KMS-11 (cell line): Measurements from ENCODE around the gene LHFPL6.

Source experiments
- H2AFZ ChIP-seq: fragments of 200-600 bp; sonication (generic); 2 replicates; pipeline ENCODE4 v1.6.1; 2016; ENCODE audit warnings: antibody characterized with exemption, mixed run types, low read depth
- H3K27ac ChIP-seq: fragments of 200-600 bp; sonication (generic); 2 replicates; pipeline ENCODE4 v1.6.1; 2016; ENCODE audit warnings: mild to moderate bottlenecking, mixed run types
- H3K27me3 ChIP-seq: fragments of 200-600 bp; sonication (generic); 2 replicates; pipeline ENCODE4 v1.6.1; 2017; ENCODE audit warnings: mild to moderate bottlenecking, low read depth, mixed run types, moderate library complexity; ENCODE audit not compliant: insufficient read depth
- H3K36me3 ChIP-seq: fragments of 200-600 bp; sonication (generic); 2 replicates; pipeline ENCODE4 v1.6.1; 2017; ENCODE audit warnings: mild to moderate bottlenecking, mixed run types; ENCODE audit not compliant: insufficient read depth
- H3K4me1 ChIP-seq: fragments of 200-600 bp; sonication (generic); 2 replicates; pipeline ENCODE4 v1.6.1; 2016; ENCODE audit warnings: mild to moderate bottlenecking, low read depth, mixed run types; ENCODE audit not compliant: poor library complexity, severe bottlenecking
- H3K4me2 ChIP-seq: fragments of 200-600 bp; sonication (generic); 2 replicates; pipeline ENCODE4 v1.7.0; 2016; ENCODE audit warnings: mild to moderate bottlenecking, mixed run types
- H3K4me3 ChIP-seq: fragments of 200-600 bp; sonication (generic); IDR thresholded peaks from 2 replicates; pipeline ENCODE4 v1.6.1; 2017; ENCODE audit warnings: low read depth, low read length, mixed read lengths; ENCODE audit not compliant: insufficient read depth
- H3K79me2 ChIP-seq: fragments of 200-600 bp; sonication (generic); 2 replicates; pipeline ENCODE4 v1.6.1; 2016; ENCODE audit warnings: low read depth, mixed run types; ENCODE audit not compliant: insufficient read depth
- H3K9ac ChIP-seq: fragments of 200-600 bp; sonication (generic); 2 replicates; pipeline ENCODE4 v1.6.1; 2016; ENCODE audit warnings: mild to moderate bottlenecking, mixed run types
- H4K20me1 ChIP-seq: fragments of 200-600 bp; sonication (generic); 2 replicates; pipeline ENCODE4 v1.6.1; 2016; ENCODE audit warnings: mild to moderate bottlenecking, mixed run types; ENCODE audit not compliant: insufficient read depth
- TF ChIP-seq, protein P1 (sequence below): fragments of 200-600 bp; sonication (generic); conservative IDR thresholded peaks from 2 replicates; pipeline ENCODE4 v1.6.1; 2017; ENCODE audit warnings: low read depth, mild to moderate bottlenecking, antibody characterized with exemption, low read length, moderate library complexity, mixed read lengths

LHFPL6 gene

DNA sequence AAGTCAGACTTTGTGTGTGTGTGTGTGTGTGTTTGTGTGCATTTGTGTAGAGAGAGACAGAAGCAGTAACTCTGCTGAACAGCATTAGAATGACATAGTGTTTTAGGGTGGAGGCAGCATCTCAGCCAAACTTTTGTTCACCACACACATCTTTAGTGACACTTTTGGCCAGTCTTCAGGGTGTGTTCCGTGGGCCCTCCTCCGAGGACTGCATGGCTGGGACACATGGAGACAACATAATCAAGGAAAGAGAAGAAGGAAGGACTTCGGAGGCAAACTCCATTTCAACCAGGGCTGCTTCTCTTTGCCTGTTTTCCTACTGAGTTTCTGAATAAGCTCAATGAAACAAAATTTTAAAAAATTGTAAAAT, 205.1 kb downstream of the LHFPL6 start:
- Histone ChIP-seq H3K79me2 (no peaks in the 10 kb centered on the region), H4K20me1 (no peaks in the 10 kb centered on the region), H3K4me3 (no peak overlapping the region), H3K36me3 (no peaks in the 10 kb centered on the region), H3K9ac (no peak overlapping the region), H3K27ac (no peak overlapping the region), H3K4me1 (no peaks in the 10 kb centered on the region), H3K4me2 (no peak overlapping the region), H3K27me3 (no peaks in the 10 kb centered on the region), H2AFZ (no peak overlapping the region)
- TF ChIP-seq, protein P1, sequence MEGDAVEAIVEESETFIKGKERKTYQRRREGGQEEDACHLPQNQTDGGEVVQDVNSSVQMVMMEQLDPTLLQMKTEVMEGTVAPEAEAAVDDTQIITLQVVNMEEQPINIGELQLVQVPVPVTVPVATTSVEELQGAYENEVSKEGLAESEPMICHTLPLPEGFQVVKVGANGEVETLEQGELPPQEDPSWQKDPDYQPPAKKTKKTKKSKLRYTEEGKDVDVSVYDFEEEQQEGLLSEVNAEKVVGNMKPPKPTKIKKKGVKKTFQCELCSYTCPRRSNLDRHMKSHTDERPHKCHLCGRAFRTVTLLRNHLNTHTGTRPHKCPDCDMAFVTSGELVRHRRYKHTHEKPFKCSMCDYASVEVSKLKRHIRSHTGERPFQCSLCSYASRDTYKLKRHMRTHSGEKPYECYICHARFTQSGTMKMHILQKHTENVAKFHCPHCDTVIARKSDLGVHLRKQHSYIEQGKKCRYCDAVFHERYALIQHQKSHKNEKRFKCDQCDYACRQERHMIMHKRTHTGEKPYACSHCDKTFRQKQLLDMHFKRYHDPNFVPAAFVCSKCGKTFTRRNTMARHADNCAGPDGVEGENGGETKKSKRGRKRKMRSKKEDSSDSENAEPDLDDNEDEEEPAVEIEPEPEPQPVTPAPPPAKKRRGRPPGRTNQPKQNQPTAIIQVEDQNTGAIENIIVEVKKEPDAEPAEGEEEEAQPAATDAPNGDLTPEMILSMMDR: no peak

DNA sequence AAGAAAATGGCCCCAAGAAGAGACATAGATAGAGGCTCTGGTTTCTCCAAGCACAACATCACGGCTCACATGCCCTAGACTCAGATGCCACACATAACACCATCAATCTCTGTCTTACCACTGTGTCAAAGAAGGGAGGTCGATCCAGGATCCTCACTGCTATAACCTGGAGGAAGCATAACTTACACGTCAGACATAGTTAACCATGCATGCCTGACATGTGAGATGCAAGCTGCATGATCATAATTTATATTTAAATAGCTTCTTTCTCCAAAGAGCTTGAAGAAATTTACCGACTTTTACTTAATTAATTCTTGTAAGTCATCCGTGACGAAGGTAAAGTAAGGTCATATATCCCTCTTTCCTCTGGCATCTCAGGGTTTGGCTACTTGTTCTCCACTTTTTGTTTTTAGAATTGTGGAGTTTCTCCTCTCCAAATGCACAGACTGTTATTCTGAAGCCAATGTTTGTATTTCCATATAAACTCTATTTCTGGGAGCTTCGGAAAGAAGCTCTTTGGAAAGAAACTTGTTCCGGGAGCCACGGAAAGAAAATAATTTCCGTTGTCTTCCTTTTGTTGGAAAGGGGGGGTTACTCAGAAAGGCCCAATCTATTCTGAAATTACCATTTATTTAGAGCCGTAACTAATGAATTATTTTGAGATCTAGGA, 205.6 kb downstream of the LHFPL6 start:
- Histone ChIP-seq H3K27me3 (no peaks in the 10 kb centered on the region), H3K9ac (no peak overlapping the region), H3K79me2 (no peaks in the 10 kb centered on the region), H3K4me1 (no peaks in the 10 kb centered on the region), H3K4me2 (no peak overlapping the region), H3K36me3 (no peaks in the 10 kb centered on the region), H3K4me3 (no peak overlapping the region), H3K27ac (no peak overlapping the region), H4K20me1 (no peaks in the 10 kb centered on the region), H2AFZ (no peak overlapping the region)
- TF ChIP-seq, protein P1: no peak

DNA sequence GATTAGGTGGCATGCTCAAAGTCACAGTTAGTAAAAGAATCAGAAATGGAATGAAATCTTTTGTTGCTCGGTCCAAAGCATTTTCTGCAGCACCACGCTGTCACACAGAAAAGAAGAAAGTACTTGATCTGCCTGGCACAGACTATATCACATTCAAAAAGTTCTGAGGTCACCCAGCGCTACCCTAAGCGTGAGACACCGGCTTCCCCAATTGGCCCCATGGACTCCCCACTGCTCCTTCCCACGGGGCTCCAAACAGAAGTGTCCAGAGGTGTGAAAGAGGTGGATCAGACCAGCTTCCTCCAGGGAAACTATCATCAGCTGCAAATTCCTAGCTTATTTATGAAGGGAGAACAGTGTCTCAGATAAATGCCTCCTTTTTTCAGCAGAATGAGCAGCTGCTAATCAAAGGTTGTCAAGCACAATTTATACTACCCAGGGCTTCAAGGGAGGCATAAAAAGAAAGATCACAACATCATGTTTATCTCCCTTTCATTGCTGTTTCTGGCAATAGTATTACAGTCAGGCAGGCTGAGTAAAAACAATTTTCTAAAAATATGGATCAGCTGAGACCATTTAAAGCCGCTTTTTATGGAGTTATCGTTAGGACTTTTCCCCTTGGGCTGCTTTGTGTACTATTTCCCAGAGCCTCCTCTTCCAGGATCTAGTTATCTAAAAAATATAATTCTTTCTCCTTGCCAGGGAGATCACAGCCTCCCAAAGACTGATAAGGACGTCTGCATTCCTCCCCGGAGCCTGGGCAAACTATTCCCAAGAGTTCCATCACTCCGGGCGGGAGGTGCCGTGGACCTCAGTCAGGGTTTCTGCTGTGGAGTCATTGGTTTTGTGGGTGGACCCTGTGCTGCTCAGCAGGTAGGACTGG, 208.0 kb downstream of the LHFPL6 start:
- TF ChIP-seq, protein P1: no peak
- no peak overlapping the region for H3K4me3 ChIP-seq
- no peaks in the 10 kb centered on the region for H4K20me1 ChIP-seq
- no peaks in the 10 kb centered on the region for H3K27me3 ChIP-seq
- no peaks in the 10 kb centered on the region for H3K4me1 ChIP-seq
- H3K36me3 ChIP-seq: no peaks in the 10 kb centered on the region
- H3K27ac ChIP-seq: no peak overlapping the region
- no peak overlapping the region for H3K9ac ChIP-seq
- H2AFZ ChIP-seq: no peak overlapping the region
- H3K79me2 ChIP-seq: no peaks in the 10 kb centered on the region
- no peak overlapping the region for H3K4me2 ChIP-seq

GRCh38 chr13:39391761-39392160, 211.2 kb downstream of the LHFPL6 start:
- no peak overlapping the region for H3K4me3 ChIP-seq
- H3K27me3 ChIP-seq: no peaks in the 10 kb centered on the region
- TF ChIP-seq, protein P1: no peak
- H3K79me2 ChIP-seq: no peaks in the 10 kb centered on the region
- no peaks in the 10 kb centered on the region for H3K36me3 ChIP-seq
- no peak overlapping the region for H3K27ac ChIP-seq
- H3K4me2 ChIP-seq: no peak overlapping the region
- H4K20me1 ChIP-seq: no peaks in the 10 kb centered on the region
- no peaks in the 10 kb centered on the region for H3K4me1 ChIP-seq
- no peak overlapping the region for H3K9ac ChIP-seq
- H2AFZ ChIP-seq: no peak overlapping the region
